AG10803 (cell line): Measurements from ENCODE around the gene CDK5.
"Not testable (repeated sequence)": the region's sequence is repeated elsewhere in the genome, so short reads cannot be mapped to it uniquely, and the experiment has no call there.

ENCODE experiments used
- DNase-seq: peaks from one replicate; pipeline ENCODE4 v3.0.0; 2010; ENCODE audit warnings: low read depth
- H3K4me3 ChIP-seq: 2 replicates; pipeline ENCODE4 v1.5.1; 2011; ENCODE audit warnings: mild to moderate bottlenecking, low read length, control low read depth
- CTCF ChIP-seq: conservative IDR thresholded peaks from 2 replicates; pipeline ENCODE4 v1.5.1; 2011; ENCODE audit warnings: mild to moderate bottlenecking, low read length, control low read depth, inconsistent platforms

The CDK5 gene

DNA sequence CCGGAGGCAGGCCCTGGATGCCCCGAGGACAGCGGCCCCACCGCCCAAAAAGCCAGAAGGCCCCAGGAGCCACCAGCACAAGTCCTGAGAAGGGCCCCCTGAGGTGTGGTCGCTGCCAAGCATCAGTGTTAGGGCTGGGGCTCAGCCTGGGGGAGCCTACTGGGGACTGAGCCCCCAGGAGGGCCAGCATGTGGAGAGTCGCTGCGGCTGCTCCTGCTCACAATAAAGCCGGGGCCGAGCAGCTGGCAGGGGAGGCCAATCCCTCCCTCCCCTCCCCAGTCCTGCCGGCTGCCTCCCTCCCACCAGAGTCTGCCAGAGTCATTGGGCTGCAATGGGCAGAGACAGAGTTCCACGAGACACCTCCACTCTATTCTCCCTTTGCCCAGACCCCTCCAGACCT, 12.4 kb downstream of the CDK5 start:
- TF ChIP-seq CTCF = no peak
- no peak for DNase-seq
- no peak overlapping the region for H3K4me3 ChIP-seq

DNA sequence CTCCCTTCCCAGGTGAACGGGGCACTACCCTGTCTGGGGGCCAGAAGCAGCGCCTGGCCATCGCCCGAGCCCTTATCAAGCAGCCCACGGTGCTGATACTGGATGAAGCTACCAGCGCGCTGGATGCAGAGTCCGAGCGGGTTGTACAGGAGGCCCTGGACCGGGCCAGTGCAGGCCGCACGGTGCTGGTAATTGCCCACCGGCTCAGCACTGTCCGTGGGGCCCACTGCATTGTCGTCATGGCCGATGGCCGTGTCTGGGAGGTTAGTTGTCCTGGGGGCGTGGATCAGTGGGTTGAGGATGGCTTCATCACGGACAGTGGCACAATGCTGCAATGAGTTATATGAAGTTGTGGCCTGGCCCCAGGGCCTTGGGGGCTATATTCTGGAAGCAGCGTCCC, 13.7 kb downstream of the CDK5 start:
- no peak for TF ChIP-seq CTCF
- DNase-seq = no peak
- no peak overlapping the region for H3K4me3 ChIP-seq

- not testable (repeated sequence) for DNase-seq, H3K4me3 ChIP-seq
Measured at GRCh38 chr7:151043449-151043848, 14.2 kb downstream of the CDK5 start.

GRCh38 chr7:151040616-151041375, 16.9 kb downstream of the CDK5 start:
- no peak for DNase-seq
- no peak overlapping the region for H3K4me3 ChIP-seq
- no peak for TF ChIP-seq CTCF

DNA sequence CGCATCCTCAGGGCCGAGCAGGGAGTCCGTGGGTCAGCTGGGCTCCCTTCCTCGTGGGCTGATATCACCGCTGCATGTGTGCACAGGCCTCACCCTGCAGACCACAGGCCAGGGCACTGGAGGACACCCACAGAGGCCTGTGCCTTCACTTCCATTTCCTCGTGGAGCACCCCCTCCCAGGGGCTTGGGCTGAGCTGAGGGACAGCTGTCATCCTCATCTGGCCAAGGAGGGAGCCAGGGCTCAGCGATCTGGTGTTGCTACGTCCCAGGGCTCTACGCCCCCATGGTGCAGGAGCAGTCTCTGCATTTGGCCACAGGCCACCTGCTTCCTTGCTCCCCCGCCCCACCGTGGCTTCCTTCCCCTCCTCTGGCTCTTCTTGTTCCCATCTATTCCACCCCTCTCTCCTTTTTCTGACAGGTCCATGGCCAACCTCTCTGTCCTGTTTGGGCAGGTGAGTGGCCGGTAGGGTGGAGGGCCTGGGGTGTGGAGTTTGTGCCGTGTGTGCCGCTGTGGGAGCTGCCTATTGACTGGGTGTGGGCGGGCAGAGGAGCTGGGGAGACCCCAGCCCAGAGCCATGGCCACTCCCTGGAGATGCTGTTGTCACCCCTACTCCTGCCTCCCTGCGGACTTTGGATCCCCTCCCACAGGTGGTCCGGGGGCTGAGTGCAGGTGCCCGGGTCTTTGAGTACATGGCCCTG, 17.7 kb downstream of the CDK5 start:
- TF ChIP-seq CTCF = no peak
- no peak overlapping the region for H3K4me3 ChIP-seq
- DNase-seq = no peak

DNA sequence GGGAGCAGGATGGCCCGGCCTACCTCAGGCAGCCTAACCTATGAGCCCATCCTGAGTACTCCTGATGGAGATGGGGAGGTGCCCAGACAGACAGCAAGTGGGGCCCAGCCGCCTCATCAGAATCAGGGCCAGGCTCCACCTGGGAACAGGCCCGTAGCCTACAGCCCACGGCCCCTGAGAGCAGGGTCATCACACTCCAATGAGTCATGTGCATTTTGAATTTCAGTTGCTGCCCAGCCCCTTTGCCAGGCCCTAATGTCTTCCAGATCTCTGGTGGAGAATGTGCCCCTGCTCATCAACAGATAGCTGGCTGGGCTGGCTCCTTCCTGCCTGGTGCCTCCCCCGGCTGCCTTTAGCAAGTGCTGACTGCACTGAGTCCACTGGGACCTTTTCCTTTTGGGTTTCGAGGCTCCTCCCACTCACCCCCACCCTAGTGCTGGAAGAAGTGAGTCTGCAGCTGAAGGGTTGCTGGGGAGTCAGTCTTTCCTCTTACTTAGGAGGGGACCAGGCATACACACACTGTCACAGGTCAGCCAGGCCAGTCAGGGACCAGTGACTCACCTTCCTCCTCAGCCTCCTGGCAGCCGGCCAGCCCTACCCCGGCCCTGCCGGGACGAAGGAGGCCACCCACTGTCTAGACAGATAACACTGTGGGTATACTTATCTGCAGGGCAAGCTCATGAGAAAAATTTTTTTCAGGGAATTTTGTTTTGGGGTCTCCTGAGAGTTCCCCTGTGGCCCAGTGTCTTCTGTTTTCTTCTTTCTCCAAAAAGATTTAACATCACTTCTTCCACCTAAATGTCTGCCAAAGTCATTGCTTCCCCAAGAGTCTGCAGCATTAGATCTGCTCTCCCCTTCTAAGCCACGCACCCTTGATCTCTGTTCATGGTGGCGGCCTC, 18.5 kb downstream of the CDK5 start:
- no peak for TF ChIP-seq CTCF
- peak; percentile 79 for DNase-seq
- H3K4me3 ChIP-seq = no peak overlapping the region

GRCh38 chr7:151035902-151036301, 21.8 kb downstream of the CDK5 start:
- H3K4me3 ChIP-seq = no peak overlapping the region
- DNase-seq = no peak
- no peak for TF ChIP-seq CTCF
